Astrocyte of the spinal cord (primary cell): ENCODE results near the gene SLC16A4.
A peak's percentile ranks its signal among the peaks of the same experiment; 100 is the strongest.

Experiments
- DNase-seq: peaks from one replicate; pipeline ENCODE4 v3.0.0; 2011; ENCODE audit warnings: low read depth, low spot score
- H3K4me3 ChIP-seq: 2 replicates; pipeline ENCODE4 v1.5.1; 2011; ENCODE audit warnings: low read depth, mild to moderate bottlenecking, low read length, moderate library complexity
- CTCF ChIP-seq: IDR thresholded peaks from 2 replicates; pipeline ENCODE4 v1.5.1; 2012; ENCODE audit warnings: low read depth, mild to moderate bottlenecking, low read length, inconsistent platforms
- in situ Hi-C: cut with HindIII; loops from 2 replicates; pipeline ENCODE4 v1.10.0; 2017; ENCODE audit warnings: low sequenced_read_pairs

The SLC16A4 gene

GRCh38 chr1:110394493-110394820 lies 3.6 kb upstream of the SLC16A4 start:
- no peak for TF ChIP-seq CTCF
- no peak overlapping the region for H3K4me3 ChIP-seq
- in situ Hi-C loops, result no loop called here
- DNase-seq, result no peak

GRCh38 chr1:110393691-110394492 lies 3.1 kb upstream of the SLC16A4 start:
- peak; percentile 84 for DNase-seq
- in situ Hi-C loops, result no loop called here
- TF ChIP-seq CTCF, result no peak
- H3K4me3 ChIP-seq, result no peak overlapping the region

DNA sequence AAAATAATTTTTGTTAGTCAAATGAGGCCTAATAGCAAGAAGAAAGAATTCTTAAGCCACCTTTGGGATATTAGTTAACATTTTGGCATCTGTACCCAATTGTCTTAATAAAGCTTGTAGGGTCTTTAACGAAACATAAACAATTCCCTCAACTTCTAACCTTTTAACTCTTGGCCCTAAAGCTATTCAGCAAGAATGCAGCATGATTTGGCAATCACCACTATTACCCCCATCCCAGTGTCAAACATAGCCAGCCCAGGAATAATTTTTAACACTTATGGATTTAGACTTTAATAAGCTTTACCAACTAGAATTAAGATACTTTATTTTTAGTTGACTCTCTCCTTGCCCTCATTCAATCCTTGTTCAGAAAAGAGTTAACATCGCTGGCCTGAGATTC lies 2.5 kb upstream of the SLC16A4 start:
- H3K4me3 ChIP-seq, result no peak overlapping the region
- no peak for TF ChIP-seq CTCF
- DNase-seq, result no peak
- in situ Hi-C loops, result no loop called here

GRCh38 chr1:110390096-110390495 lies 730 bp downstream of the SLC16A4 start:
- in situ Hi-C loops, result no loop called here
- H3K4me3 ChIP-seq, result peak overlapping the region; percentile 33
- DNase-seq, result peak; percentile 78
- TF ChIP-seq CTCF, result no peak

DNA sequence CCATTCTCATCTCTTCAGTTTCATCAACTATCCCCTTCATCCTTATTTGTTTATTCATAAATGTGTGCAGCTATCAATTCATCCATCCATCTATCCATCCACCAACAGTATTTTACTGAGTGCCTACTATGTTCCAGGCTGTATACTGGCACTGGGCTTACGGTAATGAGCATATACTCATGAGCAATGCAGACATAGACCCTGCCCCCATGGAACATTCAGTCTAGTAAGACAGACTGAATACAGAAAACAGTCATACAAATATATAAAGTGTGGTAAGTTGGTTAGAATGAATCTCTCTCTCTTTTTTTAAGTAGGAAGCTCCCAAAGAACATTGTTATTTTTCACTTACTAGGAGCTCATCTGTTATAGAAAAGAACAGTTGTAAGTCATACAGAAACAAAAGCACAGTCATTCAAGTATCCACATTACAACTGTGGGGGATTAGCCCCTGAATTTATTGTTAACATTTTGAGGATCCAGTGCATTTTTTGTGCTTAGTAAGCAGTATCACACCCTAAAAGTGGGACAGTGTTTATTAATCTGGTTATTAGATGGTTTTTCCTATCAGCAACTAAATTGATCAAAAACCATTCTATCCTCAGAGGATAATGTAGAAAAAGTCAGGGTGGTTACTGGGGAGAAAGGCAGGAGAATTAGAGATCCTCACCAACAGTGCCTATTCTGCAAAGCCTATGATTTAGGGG lies 3.6 kb downstream of the SLC16A4 start:
- in situ Hi-C loops, result no loop called here
- TF ChIP-seq CTCF, result no peak
- H3K4me3 ChIP-seq, result no peak overlapping the region
- DNase-seq, result no peak

GRCh38 chr1:110385369-110385768 lies 5.5 kb downstream of the SLC16A4 start:
- in situ Hi-C loops, result no loop called here
- no peak for TF ChIP-seq CTCF

More at GRCh38 chr1:110385369-110385768, 5.5 kb downstream of the SLC16A4 start:
- no peak overlapping the region for H3K4me3 ChIP-seq
- DNase-seq, result no peak
